T-helper 2 cell (primary cell): Measurements from ENCODE around the gene BHLHE40.

Experiments
- DNase-seq, 5 experiments: peaks; one replicate each; pipeline versions ENCODE4 v3.0.0 to v3.0.0-alpha.2; 2012 to 2022

Gene BHLHE40

GRCh38 chr3:5002174-5002870 lies 23.1 kb downstream of the BHLHE40 start:
- DNase-seq = peak in 3 of 5 experiments; percentile 49 to 90 (median 83)

GRCh38 chr3:5002871-5003247 lies 23.6 kb downstream of the BHLHE40 start:
- no peak for DNase-seq

DNA sequence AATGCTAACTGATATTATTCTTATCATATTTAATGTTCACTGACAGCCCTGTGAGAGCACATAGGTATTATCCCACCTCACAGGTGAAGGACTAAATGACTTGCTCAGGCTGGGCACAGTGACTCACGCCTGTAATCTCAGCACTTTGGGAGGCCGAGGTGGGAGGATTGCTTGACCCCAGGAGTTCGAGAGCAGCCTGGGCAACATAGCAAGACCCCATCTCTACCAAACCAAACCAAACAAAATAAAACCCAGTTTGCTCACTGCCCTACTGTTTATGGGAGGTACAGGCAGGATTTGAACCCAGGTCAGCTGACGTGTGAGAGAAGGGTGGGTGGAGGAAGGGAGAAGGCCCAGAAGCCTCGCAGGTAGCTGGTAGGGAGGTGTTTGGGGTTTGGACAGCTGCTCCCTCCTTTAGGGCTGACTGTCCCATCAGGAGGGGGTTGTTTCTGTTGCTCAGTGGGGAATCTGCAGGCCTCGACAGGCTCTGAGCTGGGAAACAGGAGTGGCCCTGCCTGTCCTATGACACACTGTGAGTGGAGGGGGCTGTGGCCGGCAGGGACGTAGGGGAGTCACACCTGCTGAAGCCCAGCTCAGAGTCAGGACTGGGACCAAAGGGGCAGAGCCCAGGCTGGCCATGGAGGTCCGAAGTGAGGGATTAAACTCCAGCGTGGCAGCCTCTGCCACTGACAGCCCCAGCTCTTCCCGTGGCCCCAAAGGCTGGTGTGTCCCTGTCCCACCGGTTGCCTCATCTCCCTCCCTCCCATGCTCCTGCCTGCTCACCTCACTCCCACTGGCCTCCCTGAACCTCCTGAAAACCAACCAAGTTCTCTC lies 25.3 kb downstream of the BHLHE40 start:
- DNase-seq = no peak

DNA sequence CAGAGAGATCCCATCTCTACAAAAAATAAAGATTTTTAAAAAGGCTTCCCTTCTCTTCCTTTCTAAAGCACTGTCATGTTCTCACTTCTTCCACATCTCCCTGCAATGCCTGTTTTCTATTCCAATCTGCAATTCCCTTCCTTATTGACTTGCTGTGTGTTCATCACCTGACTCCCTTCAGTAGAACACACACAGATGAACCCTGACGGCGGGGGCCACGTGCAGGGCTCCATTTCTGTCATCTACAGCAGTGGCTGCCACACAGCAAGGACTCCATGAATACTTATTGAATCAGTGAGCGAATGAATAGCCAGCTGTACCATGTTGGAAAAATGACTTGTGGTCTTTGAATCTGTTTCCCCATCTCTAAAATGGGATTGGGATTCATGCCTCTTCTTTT lies 26.1 kb downstream of the BHLHE40 start:
- DNase-seq = no peak

- peak in 4 of 5 experiments; percentile 44 to 92 (median 66) for DNase-seq
Observed at GRCh38 chr3:5006755-5007202, 27.5 kb downstream of the BHLHE40 start.

- DNase-seq = no peak
Observed at GRCh38 chr3:5007873-5008272, 28.6 kb downstream of the BHLHE40 start.

GRCh38 chr3:5009506-5010109 lies 30.4 kb downstream of the BHLHE40 start:
- DNase-seq = no peak

GRCh38 chr3:5010140-5010539 lies 30.9 kb downstream of the BHLHE40 start:
- no peak for DNase-seq

DNA sequence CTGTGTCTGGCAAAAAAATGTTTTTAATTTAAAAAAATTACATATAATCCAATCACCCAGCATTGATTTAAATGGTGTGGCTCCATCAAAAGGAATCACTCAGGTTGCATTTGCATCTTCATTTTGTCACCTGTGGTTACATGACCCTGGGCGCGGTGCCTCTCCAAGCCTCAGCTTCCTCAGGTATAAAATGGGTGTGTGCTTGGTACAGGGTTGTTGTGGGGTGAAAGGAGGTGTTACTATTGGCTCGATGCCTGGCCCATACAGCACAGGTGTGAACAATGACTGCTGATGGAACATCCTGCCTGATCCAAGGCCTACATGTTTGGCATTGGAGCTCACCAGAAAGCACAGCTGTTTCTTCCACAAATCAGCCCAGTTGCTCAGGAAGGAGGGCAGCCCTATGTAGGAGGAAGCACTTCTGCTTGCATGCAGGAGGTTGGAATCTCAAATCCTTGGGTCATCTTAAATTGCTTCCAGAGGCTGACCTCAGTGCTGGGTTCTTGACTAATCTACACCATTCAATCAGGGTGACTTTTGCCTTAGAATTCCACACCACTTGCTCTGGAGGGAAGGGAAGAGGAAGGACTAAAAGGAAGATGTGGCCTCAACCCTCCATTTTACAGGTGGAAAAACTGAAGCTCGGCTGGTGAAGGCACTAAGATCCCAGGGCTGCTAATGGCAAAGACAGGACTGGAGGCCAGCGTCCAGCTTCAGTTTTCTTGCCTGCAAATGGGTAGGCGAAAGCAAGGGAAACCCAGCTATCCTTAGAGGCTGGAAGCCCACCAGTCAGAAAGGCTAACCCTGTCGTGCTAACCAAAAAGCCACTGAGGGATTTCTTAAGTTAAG lies 31.7 kb downstream of the BHLHE40 start:
- peak in 2 of 5 experiments; percentile 37 to 72 for DNase-seq

DNA sequence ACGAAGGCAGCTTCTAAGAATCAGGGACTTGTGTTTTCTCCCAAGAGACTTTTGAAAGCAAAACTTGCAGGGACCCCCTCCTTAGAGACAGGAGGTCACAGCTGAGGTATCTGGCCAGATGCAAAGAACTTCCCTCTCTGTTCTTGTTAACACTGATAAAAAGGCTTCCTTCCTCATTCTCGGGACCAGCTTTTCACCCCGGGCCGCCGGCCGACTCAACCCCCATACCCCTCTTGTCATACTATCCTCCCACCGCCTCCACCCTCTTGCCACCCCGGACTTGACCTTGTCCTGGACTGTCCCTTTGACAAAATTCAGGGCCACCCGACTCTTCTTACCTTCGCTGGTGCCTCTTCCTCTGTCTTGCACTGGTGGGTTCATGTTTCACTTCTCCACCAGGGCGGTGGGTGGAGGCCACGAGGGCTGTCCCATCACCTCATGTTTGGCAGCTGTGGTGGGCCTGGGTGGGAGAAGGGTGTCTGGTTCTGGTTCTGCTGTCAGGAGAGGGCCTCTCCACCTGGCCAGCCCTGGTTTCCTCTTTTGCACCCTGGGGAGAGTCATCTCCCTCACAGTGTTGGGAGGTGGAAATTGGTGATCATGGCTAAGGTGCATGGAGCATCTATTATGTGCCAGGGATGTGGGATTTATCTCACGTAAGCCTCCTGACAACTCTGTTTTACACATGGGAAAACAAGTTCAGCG lies 32.5 kb downstream of the BHLHE40 start:
- no peak for DNase-seq

DNA sequence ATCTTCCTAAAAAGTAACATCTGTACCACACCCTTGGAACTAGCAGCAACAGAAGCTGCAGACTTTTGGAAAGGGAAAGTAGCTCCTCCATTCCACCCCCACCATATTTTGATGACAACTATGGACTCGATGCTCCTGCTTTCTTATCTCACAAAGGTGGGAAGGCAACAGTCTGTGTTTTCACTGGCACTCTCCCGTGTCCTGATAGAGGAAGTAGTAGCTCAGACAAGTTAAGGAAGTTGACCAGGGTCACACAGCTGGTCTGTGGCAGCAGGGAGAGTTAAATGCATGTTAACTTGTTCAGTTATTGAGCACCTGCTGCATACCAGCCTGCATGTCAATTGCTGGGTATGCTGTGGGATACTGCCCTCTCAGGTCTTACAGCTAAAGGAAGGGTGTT lies 33.1 kb downstream of the BHLHE40 start:
- no peak for DNase-seq

DNA sequence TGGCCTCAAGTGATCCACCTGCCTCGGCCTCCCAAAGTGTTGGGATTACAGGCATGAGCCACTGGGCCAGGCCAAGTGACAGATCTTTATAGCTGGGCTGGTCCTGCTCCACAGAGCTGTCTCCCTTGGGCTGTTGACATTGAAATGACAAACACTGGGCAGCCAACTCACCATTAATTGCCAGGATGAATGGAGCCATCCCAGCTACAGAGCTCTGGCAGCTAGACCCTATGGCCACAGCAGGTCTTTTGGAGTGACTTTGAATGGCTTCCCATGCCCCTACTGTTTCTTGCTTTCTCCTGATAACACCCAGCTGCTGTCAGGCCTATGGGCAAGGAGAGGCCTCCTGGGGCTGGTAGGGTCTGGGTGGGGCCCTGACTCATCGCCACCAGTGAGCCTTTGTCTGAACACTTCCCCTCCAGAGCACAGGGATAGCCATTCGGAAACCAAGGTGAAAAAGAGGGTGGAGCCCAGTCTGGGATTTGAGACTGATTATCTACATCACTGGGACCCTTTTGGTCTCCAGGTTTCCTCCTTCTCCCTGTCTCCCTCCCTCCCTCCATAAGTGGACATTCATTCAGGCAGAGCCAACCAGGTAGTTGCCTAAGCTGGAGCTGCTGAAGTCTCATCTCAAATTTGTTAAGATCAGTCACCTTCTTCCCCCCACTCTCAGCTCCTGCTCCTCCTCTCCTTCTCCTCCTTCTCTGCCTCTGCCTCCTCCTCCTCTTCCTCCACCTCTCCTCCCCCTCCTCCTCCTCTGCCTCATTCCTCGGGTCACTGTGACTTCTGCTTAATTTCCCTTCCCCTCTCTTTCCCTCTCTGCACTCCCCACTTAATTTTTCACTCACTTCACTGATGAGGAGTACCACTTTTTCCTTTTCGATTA lies 34.0 kb downstream of the BHLHE40 start:
- DNase-seq = no peak

- no peak for DNase-seq
Observed at GRCh38 chr3:5014391-5014790, 35.2 kb downstream of the BHLHE40 start.

- no peak for DNase-seq
Observed at GRCh38 chr3:5015056-5015455, 35.8 kb downstream of the BHLHE40 start.

DNA sequence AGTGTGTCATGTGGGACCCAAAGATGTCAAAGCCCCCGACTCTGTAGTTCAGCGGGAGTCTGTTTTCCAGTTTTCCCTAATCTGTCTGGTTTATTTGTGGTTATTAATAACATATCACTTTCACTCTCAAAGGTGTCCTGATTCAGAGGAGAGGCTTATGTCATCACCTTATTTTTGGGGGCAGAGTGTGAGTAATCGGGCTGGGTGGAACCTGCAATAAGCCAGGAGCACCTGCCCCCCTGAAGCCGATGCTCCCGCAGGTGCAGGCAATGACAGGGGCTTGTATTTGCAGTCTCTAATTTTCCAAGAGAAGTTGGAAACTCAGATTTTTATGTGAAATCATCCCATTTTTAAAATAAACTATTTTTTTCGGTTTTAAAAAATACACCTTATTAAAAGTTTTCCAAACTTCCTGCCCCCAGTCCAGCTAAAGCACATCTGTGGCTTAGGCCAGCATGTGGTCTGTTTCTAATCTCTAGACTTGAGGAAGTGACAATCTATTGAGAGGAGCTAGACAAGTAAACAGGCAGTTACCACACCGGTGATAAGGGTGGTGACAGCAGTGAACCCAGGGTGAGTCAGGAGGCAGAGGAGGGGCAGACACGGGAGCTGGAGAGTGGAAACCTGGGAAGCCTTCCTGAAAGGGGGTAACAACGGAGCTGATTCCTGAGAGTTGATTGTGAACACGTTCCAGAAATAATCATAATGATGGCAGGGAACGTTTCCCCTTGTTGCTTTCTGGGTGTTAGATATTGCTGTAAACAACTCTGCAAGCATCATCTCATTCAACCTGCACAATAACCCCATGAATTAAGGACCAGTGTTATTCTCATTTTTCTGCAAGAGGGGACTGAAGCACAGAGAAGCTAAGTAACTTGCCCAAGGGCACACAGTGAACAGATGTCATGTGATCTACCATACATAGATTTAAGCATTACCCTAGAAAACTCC lies 37.2 kb downstream of the BHLHE40 start:
- DNase-seq = peak in 3 of 5 experiments; percentile 21 to 84 (median 67)

- peak in 1 of 5 experiments; percentile 53 for DNase-seq
Observed at GRCh38 chr3:5017925-5018531, 38.8 kb downstream of the BHLHE40 start.

DNA sequence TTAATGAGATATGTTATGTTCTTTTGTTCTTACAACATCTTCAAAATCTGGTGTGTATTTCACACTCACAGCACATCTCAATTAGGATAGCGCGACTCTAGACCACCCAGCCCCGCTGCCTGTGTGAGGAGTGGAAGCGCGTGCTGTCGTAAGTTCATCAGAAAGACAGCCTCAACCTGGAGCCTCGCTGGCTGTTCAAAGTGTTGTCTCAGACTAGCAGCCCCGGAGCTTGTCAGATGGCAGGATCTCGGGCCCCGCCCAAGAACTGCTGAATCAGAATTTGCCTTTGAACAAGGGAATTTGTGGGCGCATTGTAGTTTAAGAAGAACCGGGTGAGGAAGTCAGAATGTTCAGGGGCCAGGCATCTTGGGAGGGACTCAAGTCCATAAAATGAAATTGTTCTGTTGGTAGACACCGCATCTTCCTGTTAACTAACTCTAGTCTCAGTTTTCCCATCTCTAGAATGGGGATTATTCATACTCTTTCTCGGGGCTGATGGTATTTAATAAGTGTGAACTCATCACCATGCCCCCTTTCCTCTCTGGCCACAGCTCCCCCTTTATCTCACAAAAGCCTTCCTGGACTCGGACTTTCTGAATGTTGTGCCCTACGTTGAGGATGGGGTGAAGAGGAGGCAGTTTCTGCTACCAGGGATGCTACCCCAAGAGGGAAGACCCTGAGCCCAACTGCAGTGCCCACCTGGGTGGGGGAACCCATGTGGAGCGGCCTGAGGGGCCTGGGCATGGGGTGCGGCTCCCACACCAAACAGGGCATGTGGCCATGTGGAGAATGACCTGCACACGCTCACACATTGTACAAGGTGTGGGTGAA lies 40.4 kb downstream of the BHLHE40 start:
- DNase-seq = peak; percentile 20 to 90 (median 67)

DNA sequence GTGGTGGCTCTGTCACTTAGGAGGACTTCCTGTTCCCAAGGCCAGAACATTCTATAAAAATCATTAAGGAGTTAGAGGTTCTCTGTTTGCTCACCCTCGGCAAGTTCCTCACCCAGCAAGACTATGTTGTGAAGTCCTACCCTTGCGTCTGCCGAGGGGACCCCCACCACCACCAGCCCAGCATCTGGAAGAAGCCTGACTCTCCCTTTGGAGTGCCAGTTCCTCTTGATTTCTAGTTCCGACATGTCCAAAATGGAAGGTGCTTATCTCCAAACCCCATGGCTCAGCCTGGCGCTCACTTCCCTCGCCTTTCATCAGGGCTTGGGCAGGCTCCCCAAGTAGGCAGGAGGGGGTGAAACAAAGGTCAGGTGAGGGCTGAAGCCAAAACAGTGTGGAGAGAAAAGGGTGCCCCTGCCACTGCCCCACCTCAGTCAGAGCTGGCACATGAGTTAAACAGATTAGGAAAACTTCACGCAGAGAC lies 41.0 kb downstream of the BHLHE40 start:
- DNase-seq = no peak
